Neural cell (in vitro differentiated cells): ENCODE results near the gene PROZ. TPM values are rescaled to one million over a fixed set of nuclear protein-coding genes. Genes with fewer than 3 reads are reported as not detected.
A peak's percentile ranks its signal among the peaks of the same experiment; 100 is the strongest.

Experiments
- H2AFZ ChIP-seq: fragments of 200-600, 300-800 bp; sonication (generic), shearing (Covaris generic); 2 replicates; pipeline ENCODE4 v1.6.0; 2014; ENCODE audit warnings: low read depth, mild to moderate bottlenecking, antibody characterized with exemption, low read length, moderate library complexity
- H3F3A ChIP-seq: fragments of 200-600 bp; shearing (Covaris generic); 2 replicates; pipeline ENCODE4 v1.6.1; 2016; ENCODE audit warnings: mild to moderate bottlenecking, moderate library complexity, mixed read lengths, antibody characterized with exemption, low read length; ENCODE audit not compliant: insufficient read depth, poor library complexity, severe bottlenecking
- H3K27ac ChIP-seq: fragments of 200-600, 300-800 bp; sonication (generic), shearing (Covaris generic); 2 replicates; pipeline ENCODE4 v1.5.1; 2014; ENCODE audit warnings: mild to moderate bottlenecking, low read length, moderate library complexity
- H3K27me3 ChIP-seq: fragments of 300-800, 200-600 bp; sonication (generic), shearing (Covaris generic); 2 replicates; pipeline ENCODE4 v1.6.0; 2014; ENCODE audit warnings: mild to moderate bottlenecking, low read depth, low read length, moderate library complexity; ENCODE audit not compliant: insufficient read depth
- H3K36me3 ChIP-seq: fragments of 300-800, 200-600 bp; sonication (generic), shearing (Covaris generic); 2 replicates; pipeline ENCODE4 v1.5.1; 2014; ENCODE audit warnings: mild to moderate bottlenecking, antibody characterized with exemption, low read length, moderate library complexity; ENCODE audit not compliant: insufficient read depth
- H3K4me2 ChIP-seq: fragments of 300-800, 200-600 bp; sonication (generic), shearing (Covaris generic); 2 replicates; pipeline ENCODE4 v1.6.0; 2014; ENCODE audit warnings: mild to moderate bottlenecking, low read length
- H3K4me3 ChIP-seq: fragments of 300-800, 200-600 bp; sonication (generic), shearing (Covaris generic); 2 replicates; pipeline ENCODE4 v1.5.1; 2014; ENCODE audit warnings: mild to moderate bottlenecking, low read length, moderate library complexity
- H3K79me2 ChIP-seq: fragments of 200-600 bp; shearing (Covaris generic); replicated peaks from 2 replicates; pipeline ENCODE4 v1.6.0; 2014; ENCODE audit warnings: mild to moderate bottlenecking, low read length, moderate library complexity; ENCODE audit not compliant: insufficient read depth
- H3K9ac ChIP-seq: fragments of 300-800, 200-600 bp; sonication (generic), shearing (Covaris generic); 2 replicates; pipeline ENCODE4 v1.6.1; 2016; ENCODE audit warnings: mild to moderate bottlenecking, low read length, mixed read lengths
- H3K9me2 ChIP-seq: fragments of 200-600 bp; shearing (Covaris generic); 2 replicates; pipeline ENCODE4 v1.6.1; 2016; ENCODE audit warnings: mild to moderate bottlenecking, low read length, mixed read lengths; ENCODE audit not compliant: insufficient read depth
- H3K9me3 ChIP-seq: fragments of 200-600, 300-800 bp; sonication (generic), shearing (Covaris generic); 2 replicates; pipeline ENCODE4 v1.6.1; 2016; ENCODE audit warnings: mild to moderate bottlenecking, mixed run types, low read length, moderate library complexity, mixed read lengths
- H4K20me1 ChIP-seq: fragments of 200-600 bp; shearing (Covaris generic); 2 replicates; pipeline ENCODE4 v1.6.1; 2016; ENCODE audit warnings: mild to moderate bottlenecking, mixed run types; ENCODE audit not compliant: insufficient read depth
- CTCF ChIP-seq: fragments of 450-650 bp; IDR thresholded peaks from 2 replicates; pipeline ENCODE4 v1.5.1; 2014; ENCODE audit warnings: antibody characterized with exemption, mild to moderate bottlenecking, moderate library complexity; ENCODE audit not compliant: poor library complexity, severe bottlenecking
- EP300 ChIP-seq: fragments of 450-650 bp; conservative IDR thresholded peaks from 2 replicates; pipeline ENCODE4 v1.6.1; 2014; ENCODE audit warnings: antibody characterized with exemption, mild to moderate bottlenecking, moderate library complexity; ENCODE audit not compliant: poor library complexity, severe bottlenecking
- EZH2 ChIP-seq: fragments of 200-600, 300-800 bp; shearing (Covaris generic), sonication (generic); IDR thresholded peaks from 2 replicates; pipeline ENCODE4 v1.6.1; 2014; ENCODE audit warnings: antibody characterized with exemption, low read length, borderline replicate concordance, mild to moderate bottlenecking; ENCODE audit not compliant: insufficient read depth, poor library complexity, severe bottlenecking
- MXI1 ChIP-seq: fragments of 450-650 bp; conservative IDR thresholded peaks from 2 replicates; pipeline ENCODE4 v1.6.1; 2014; ENCODE audit warnings: antibody characterized with exemption, mild to moderate bottlenecking; ENCODE audit not compliant: poor library complexity, severe bottlenecking
- POLR2AphosphoS5 ChIP-seq: IDR thresholded peaks from 2 replicates; pipeline ENCODE4 v1.6.1; 2012
- RAD21 ChIP-seq: fragments of 450-650 bp; conservative IDR thresholded peaks from 2 replicates; pipeline ENCODE4 v1.6.1; 2014; ENCODE audit warnings: antibody characterized with exemption, mild to moderate bottlenecking, moderate library complexity
- REST ChIP-seq: IDR thresholded peaks from 2 replicates; pipeline ENCODE4 v1.6.1; 2012; ENCODE audit warnings: borderline replicate concordance
- SMC3 ChIP-seq: fragments of 450-650 bp; conservative IDR thresholded peaks from 2 replicates; pipeline ENCODE4 v1.6.1; 2014; ENCODE audit warnings: antibody characterized with exemption, mild to moderate bottlenecking, moderate library complexity; ENCODE audit not compliant: poor library complexity
- TAF1 ChIP-seq: IDR thresholded peaks from 2 replicates; pipeline ENCODE4 v1.6.1; 2012; ENCODE audit warnings: low read depth
- polyA plus RNA-seq: library from polyadenylated mRNA; depleted of rRNA; stranded (reverse); fragments of >200 nt; gene quantifications from 2 replicates; pipeline ENCODE4 v1.2.3, GENCODE V29; 2014

PROZ gene
- polyA plus RNA-seq, 1 donor from 2014 or later = not detected

- H3K79me2 ChIP-seq = peaks cover 75% of the 10 kb centered on the region
- no peak for TF ChIP-seq EZH2
- TF ChIP-seq TAF1 = no peak
- no peak for TF ChIP-seq REST
- no peak for TF ChIP-seq POLR2AphosphoS5
- no peak for TF ChIP-seq RAD21
- no peak for TF ChIP-seq MXI1
- no peak for TF ChIP-seq EP300
- no peak for TF ChIP-seq CTCF
- TF ChIP-seq SMC3 = no peak
- H3K27ac ChIP-seq = peak within 1 kb of the TSS; percentile 98
- H3K9ac ChIP-seq = peak within 1 kb of the TSS; percentile 98
- no peaks in the 10 kb centered on the region for H3K9me2 ChIP-seq
- H3K27me3 ChIP-seq = no peaks in the 10 kb centered on the region
- peak within 1 kb of the TSS; percentile 98 for H3K4me3 ChIP-seq
- peak within 1 kb of the TSS; percentile 91 for H3K4me2 ChIP-seq
- H3F3A ChIP-seq = no peaks in the 10 kb centered on the region
- peak within 1 kb of the TSS; percentile 82 for H2AFZ ChIP-seq
- H3K36me3 ChIP-seq = no peaks in the 10 kb centered on the region
- H3K9me3 ChIP-seq = no peaks in the 10 kb centered on the region
- no peaks in the 10 kb centered on the region for H4K20me1 ChIP-seq
Measured at GRCh38 chr13:113209336-113209758, 50.9 kb downstream of the PROZ start, which contains the start of gene CUL4A. Gene CUL4A (plus strand): TSS chr13:113209613. CDS start chr13:113209628, 15 bp downstream.

- Histone ChIP-seq H3K4me3 (peak overlapping the region; percentile 98), H2AFZ (no peak overlapping the region), H3K9ac (peak overlapping the region; percentile 98), H3K4me2 (peak overlapping the region; percentile 91), H3K36me3 (no peaks in the 10 kb centered on the region), H4K20me1 (no peaks in the 10 kb centered on the region), H3K27me3 (no peaks in the 10 kb centered on the region), H3K9me3 (no peaks in the 10 kb centered on the region), H3F3A (no peaks in the 10 kb centered on the region), H3K9me2 (no peaks in the 10 kb centered on the region), H3K27ac (peak overlapping the region; percentile 26), H3K79me2 (peaks cover 76% of the 10 kb centered on the region)
- TF ChIP-seq POLR2AphosphoS5 (peak; percentile 43), REST (no peak), RAD21 (peak; percentile 26), MXI1 (peak; percentile 99), TAF1 (no peak), EZH2 (no peak), CTCF (peak; percentile 43), EP300 (peak; percentile 30), SMC3 (peak; percentile 42)
Measured at GRCh38 chr13:113209759-113210421, 51.4 kb downstream of the PROZ start.
